GM12878 (cell line): Measurements from ENCODE around the gene RRN3.

ENCODE experiments used
- CHD2 ChIP-seq: IDR thresholded peaks from 2 replicates; pipeline ENCODE4 v1.6.1; 2011; ENCODE audit warnings: low read depth, low read length, improper control_type of control experiment, borderline replicate concordance
- YY1 ChIP-seq: IDR thresholded peaks from 2 replicates; pipeline ENCODE4 v1.6.1; 2011; ENCODE audit warnings: low read depth, mild to moderate bottlenecking, low read length
- TF ChIP-seq, protein P1 (sequence below), 3 experiments: IDR thresholded peaks in 2 of 3; conservative IDR thresholded peaks in 1 of 3; 2 replicates each; pipeline ENCODE4 v1.5.1; 2011; ENCODE audit warnings: low read depth in 3 of 3, low read length in 3 of 3, mild to moderate bottlenecking in 3 of 3, control low read depth in 2 of 3, moderate library complexity in 2 of 3, inconsistent platforms in 1 of 3, mixed read lengths in 1 of 3; ENCODE audit not compliant: control insufficient read depth in 2 of 3, insufficient read depth in 1 of 3; ENCODE audit errors: extremely low read depth in 1 of 3

- no peak for TF ChIP-seq CHD2
- TF ChIP-seq, protein P1, sequence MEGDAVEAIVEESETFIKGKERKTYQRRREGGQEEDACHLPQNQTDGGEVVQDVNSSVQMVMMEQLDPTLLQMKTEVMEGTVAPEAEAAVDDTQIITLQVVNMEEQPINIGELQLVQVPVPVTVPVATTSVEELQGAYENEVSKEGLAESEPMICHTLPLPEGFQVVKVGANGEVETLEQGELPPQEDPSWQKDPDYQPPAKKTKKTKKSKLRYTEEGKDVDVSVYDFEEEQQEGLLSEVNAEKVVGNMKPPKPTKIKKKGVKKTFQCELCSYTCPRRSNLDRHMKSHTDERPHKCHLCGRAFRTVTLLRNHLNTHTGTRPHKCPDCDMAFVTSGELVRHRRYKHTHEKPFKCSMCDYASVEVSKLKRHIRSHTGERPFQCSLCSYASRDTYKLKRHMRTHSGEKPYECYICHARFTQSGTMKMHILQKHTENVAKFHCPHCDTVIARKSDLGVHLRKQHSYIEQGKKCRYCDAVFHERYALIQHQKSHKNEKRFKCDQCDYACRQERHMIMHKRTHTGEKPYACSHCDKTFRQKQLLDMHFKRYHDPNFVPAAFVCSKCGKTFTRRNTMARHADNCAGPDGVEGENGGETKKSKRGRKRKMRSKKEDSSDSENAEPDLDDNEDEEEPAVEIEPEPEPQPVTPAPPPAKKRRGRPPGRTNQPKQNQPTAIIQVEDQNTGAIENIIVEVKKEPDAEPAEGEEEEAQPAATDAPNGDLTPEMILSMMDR (IDR thresholded peaks at IDR 0.05 in 2 of 3, conservative IDR thresholded peaks at IDR 0.05 in 1 of 3; ENCODE audit: control insufficient read depth in 2 of 3, extremely low read depth in 1 of 3, insufficient read depth in 1 of 3, low read depth in 3 of 3, low read length in 3 of 3) = no peak
- TF ChIP-seq YY1 = no peak
Observed at GRCh38 chr16:15038689-15039088, 55.4 kb downstream of the RRN3 start.
